ENCODE results near the gene SLC28A1.

SLC28A1 gene

GRCh38 chr15:84878504-84878903 is 6.0 kb upstream of the SLC28A1 start:
- no peak for FAIRE-seq
- peak; percentile 67 for TF ChIP-seq CTCF (IDR thresholded peaks at IDR 0.05; ENCODE audit: insufficient read depth, missing control alignments)
- DNase-seq (ENCODE audit: insufficient read length, low spot score): peak; percentile 63

- FAIRE-seq (no peak), DNase-seq (ENCODE audit: insufficient read length, low spot score) (no peak)
- no peak for TF ChIP-seq CTCF (IDR thresholded peaks at IDR 0.05; ENCODE audit: insufficient read depth, missing control alignments)
Measured at GRCh38 chr15:84879088-84879780, 5.2 kb upstream of the SLC28A1 start.

- TF ChIP-seq CTCF (IDR thresholded peaks at IDR 0.05; ENCODE audit: insufficient read depth, missing control alignments): no peak
- FAIRE-seq: no peak
- DNase-seq (ENCODE audit: insufficient read length, low spot score): no peak
Measured at GRCh38 chr15:84880007-84880406, 4.5 kb upstream of the SLC28A1 start.

GRCh38 chr15:84880822-84881519 is 3.5 kb upstream of the SLC28A1 start:
- no peak for TF ChIP-seq CTCF (IDR thresholded peaks at IDR 0.05; ENCODE audit: insufficient read depth, missing control alignments)
- no peak for FAIRE-seq
- no peak for DNase-seq (ENCODE audit: insufficient read length, low spot score)

GRCh38 chr15:84881520-84881830 is 3.0 kb upstream of the SLC28A1 start:
- FAIRE-seq (no peak), DNase-seq (ENCODE audit: insufficient read length, low spot score) (no peak)
- no peak for TF ChIP-seq CTCF (IDR thresholded peaks at IDR 0.05; ENCODE audit: insufficient read depth, missing control alignments)

GRCh38 chr15:84883466-84883865 is 996 bp upstream of the SLC28A1 start:
- DNase-seq (ENCODE audit: insufficient read length, low spot score) (no peak), FAIRE-seq (no peak)
- no peak for TF ChIP-seq CTCF (IDR thresholded peaks at IDR 0.05; ENCODE audit: insufficient read depth, missing control alignments)

- no peak for DNase-seq (ENCODE audit: insufficient read length, low spot score)
- FAIRE-seq: no peak
- no peak for TF ChIP-seq CTCF (IDR thresholded peaks at IDR 0.05; ENCODE audit: insufficient read depth, missing control alignments)
Measured at GRCh38 chr15:84885801-84886200, 1.3 kb downstream of the SLC28A1 start.
